GM18858 (cell line): Measurements from ENCODE around the gene CDC42BPA.

Experiments
- ATAC-seq: cut with Tn5 transposase; IDR thresholded peaks from one replicate; pipeline ENCODE4 v1.9.1; 2021; ENCODE audit not compliant: unreplicated experiment

CDC42BPA gene

DNA sequence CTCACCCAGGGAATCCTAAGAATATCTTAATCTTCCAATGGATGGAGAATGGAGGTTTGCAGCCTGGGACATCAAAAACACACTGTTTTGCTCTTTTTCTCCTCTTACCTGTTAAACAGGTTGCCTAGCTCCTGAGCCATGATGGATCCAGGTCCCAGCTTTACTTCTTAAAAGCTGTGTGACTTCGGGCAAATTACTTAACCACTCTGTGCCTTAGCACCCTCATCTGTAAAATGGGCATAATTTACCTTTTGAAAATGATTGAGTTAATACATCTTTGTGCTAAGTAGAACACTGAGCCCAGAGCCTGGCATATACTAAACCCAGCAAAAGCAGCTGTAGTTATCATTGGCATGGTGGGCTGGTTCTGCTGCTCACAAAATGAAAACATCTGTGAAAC, 368.0 kb downstream of the CDC42BPA start:
- no peak for ATAC-seq

DNA sequence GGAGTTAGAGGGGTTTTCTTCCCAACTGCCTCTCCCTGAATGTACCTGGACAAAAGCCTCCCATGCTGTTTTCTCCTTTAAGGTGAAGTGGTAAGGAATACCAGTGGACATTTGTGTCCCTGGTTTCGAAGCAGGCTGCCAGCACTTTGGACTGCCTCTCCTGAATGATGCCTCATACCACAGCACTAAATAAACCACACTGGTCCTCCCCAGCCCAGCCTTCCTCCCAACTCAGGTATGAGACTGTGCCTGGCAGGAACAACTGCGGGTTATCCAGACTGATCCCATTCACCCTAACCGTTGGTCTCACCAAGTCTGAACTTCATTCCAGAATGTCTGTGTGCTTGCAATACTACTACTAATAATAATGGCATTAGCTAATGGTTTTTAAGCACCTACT, 368.9 kb downstream of the CDC42BPA start:
- no peak for ATAC-seq

GRCh38 chr1:226948996-226949395, 369.3 kb downstream of the CDC42BPA start:
- no peak for ATAC-seq

DNA sequence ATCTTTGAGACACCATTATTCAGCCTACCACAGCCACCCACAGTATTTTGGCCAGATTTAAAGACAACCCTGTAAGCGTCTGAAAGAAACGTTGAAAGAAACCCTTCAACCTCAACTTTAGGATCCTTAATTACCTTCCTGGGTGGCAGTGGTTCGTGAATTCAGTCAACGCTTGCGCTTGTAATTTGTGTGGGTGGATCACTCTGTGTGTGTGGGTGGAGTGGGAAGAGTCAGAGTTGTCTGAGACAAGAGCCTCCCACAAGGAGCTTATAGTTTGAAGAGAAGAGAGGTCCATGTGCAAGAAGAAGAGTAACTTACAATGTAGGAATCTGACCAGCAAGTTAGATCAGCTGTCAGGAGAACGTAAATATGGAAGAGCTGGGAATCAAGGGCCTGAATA, 369.8 kb downstream of the CDC42BPA start:
- ATAC-seq, result no peak

- no peak for ATAC-seq
Observed at GRCh38 chr1:226948051-226948450, 370.2 kb downstream of the CDC42BPA start.

- ATAC-seq, result no peak
Observed at GRCh38 chr1:226946841-226947240, 371.5 kb downstream of the CDC42BPA start.

DNA sequence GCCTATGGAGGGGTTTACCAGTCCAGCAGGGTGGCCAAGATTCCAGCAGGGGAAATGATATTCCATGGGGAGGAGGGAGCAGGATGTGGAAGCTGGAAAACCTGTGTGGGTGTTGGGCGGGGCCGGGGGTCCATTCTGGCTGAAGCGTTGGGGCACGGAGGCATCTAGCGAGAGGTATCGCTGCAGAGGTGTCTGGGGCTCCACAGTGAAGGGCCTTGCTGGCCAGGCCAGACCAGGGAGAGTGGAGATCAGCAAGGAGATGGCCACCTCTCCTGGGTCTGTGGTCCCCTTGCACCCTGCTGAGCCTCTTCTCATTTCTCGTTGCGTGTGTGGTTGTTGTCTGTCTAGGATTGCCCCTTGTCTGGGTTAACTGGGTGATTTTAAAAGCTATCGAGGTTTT, 372.0 kb downstream of the CDC42BPA start:
- no peak for ATAC-seq

DNA sequence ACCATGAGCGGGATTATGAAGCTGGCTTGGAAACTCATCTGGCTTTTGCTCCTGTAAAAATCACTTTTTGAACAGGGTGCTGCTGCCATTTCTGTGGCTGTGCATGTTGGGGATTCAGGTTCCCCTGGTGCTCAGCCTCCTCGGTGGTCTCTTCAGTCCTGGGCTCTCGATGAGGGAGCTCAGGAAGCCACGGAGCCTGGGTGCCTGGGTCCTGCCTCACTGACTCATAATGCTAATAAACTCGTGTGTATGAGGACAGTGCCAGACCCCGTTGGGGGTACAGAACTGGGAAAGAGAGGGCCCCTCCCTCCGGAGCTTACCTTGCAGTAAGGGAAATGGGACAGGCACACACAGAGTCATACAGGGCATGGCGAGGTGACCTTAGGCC, 372.4 kb downstream of the CDC42BPA start:
- no peak for ATAC-seq

GRCh38 chr1:226945106-226945857, 373.0 kb downstream of the CDC42BPA start:
- no peak for ATAC-seq

- ATAC-seq, result no peak
Observed at GRCh38 chr1:226943927-226944326, 374.4 kb downstream of the CDC42BPA start.

GRCh38 chr1:226943156-226943555, 375.1 kb downstream of the CDC42BPA start:
- ATAC-seq, result no peak

DNA sequence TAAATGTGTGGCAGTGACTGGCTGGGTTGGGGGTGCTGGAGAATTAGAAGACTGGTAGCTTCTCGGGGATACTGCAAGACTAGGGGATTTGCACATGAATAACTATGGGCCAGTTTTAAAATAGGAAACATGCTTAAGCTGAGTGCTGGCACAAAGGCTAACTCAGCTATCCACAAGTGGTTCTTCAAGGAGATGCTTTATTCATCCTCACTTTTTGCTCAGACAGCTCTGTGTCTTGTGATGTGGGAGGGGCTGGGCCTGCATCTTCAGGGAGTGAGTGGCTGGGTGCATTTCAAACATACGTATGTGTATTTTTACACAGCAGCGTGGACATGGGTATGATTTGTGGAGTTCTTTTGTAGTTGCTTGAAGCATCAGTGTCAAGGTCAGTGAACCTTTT, 375.9 kb downstream of the CDC42BPA start:
- no peak for ATAC-seq

DNA sequence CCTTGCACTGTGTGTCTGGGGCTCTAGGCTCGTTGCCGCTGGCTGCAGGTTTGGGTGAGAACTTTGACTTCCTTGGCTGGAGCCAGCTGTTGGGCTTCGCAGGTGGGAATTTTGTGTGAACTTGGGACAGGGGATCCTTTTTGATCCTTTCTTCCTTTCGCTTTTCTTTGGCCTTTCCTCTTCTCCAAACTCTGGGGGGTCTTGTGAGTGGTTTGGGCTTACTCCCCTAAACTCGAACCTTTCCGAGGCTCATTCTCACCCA, 377.6 kb downstream of the CDC42BPA start:
- ATAC-seq, result no peak

DNA sequence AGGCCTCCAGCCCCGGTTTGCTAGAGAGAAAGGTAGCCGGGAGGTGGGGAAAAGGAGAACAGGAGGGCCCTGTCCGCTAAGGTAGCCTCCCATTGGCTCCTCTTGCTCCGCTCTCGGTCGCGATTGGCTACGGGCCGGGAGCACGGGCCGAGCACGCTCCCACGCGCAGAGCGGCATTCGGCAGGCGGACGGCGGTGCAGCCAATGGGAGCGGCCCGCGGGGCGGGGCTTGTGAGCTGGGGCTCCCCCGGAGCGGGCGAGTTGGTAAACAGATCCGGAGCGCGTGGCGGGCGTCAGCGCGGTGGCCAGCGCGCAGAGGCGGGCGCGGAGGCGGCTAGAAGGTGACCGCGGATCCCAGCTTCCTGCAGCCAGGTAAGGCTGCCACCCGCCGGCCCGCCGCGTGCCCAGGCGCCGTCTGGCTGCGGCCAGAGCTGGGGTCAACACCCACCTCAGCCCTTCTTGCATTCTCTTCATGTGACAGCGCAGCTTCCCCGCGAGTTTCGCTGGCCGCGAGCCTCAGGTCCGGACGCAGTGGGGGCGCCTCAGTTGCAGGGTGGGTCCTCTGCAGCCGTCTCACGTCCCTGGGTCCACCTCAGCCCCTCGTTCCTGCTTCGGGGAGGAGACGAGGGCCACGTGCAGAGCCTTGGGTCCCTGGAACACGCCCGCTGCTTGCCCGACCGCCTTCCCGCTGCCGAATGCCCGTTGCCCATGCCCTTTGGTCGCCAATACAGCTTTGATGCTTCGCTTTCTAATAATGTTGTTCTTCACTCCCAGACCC, 378.1 kb downstream of the CDC42BPA start, which contains the start of gene COQ8A:
TSS of gene COQ8A (plus strand) at position 266 of the 777 bp plus-strand sequence. CDS start 21,092 bp downstream, outside the sequence.
- ATAC-seq, result peak; percentile 94
